ENCODE data around the gene KIF15.
A peak's percentile ranks its signal among the peaks of the same experiment; 100 is the strongest.

Gene KIF15

GRCh38 chr3:44734646-44735168 is 26.9 kb upstream of the KIF15 start:
- no peak for DNase-seq (ENCODE audit: low spot score)
- in situ Hi-C loops (cut with MboI; ENCODE audit: low pct_unique_long_range_greater_than_20kb, low sequenced_read_pairs, unreplicated experiment): no loop called here
- TF ChIP-seq CTCF (IDR thresholded peaks at IDR 0.05; ENCODE audit: extremely low read depth, insufficient read depth, missing control alignments): no peak

DNA sequence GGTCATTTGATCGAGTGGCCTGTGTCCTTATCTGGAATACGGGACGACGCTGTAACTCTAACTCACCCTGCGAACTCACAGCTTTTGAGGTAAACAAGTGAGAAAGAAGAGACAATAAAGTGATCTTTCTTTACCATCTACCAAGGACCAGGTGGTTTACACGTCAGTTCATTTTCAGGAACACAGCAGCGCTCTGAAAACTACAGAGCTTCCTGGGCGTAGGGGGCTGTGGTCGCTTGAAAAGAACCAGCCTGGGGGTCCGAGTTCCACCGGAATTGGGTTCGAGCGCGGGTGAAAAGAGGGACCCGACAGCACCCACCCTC is 532 bp upstream of the KIF15 start:
- TF ChIP-seq CTCF (IDR thresholded peaks at IDR 0.05; ENCODE audit: extremely low read depth, insufficient read depth, missing control alignments): no peak
- DNase-seq (ENCODE audit: low spot score): peak; percentile 24
- in situ Hi-C loops (cut with MboI; ENCODE audit: low pct_unique_long_range_greater_than_20kb, low sequenced_read_pairs, unreplicated experiment): no loop called here

DNA sequence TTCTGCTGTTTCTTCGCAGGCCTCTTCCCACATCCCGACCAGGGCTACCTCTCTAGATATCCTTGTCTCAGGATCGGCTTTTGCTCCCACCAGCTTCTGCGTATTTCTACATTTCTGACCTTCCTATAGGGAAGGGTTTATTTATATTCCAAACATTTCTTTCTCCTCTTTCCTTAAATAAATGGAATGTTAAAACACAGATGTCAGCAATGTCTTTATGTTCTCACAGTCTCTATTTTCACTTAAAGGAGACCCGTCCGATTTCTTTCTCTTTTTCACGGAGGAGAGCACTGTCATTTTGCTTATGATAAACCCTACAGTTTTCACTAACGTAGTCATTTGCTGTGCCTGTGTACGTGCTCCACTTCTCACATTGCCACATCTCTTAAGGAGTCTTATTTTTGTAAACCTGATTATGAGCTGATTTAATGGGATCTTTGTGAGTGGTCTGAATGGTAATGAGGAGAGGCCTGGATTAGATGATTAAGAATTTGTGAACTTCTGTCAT is 630 bp downstream of the KIF15 start:
- in situ Hi-C loops (cut with MboI; ENCODE audit: low pct_unique_long_range_greater_than_20kb, low sequenced_read_pairs, unreplicated experiment): no loop called here
- TF ChIP-seq CTCF (IDR thresholded peaks at IDR 0.05; ENCODE audit: extremely low read depth, insufficient read depth, missing control alignments): no peak
- no peak for DNase-seq (ENCODE audit: low spot score)

DNA sequence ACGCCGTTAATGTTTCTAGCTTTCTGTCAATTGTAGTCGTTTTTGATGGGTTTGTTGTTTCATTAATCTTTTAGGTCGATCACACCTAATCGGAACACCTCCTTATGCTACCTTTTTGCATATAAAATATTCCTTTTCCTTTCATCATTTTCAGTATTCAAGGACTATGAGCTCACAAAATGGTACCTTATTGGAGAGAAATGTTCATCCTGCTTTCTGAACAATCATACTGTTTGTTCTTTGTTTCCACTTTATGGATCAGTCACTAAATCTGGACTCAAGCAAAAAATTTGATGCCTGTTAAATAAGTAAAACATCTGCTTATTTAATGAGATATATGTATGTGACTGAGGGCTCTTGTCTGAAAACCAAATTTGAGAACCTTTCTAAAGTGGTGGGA is 1.1 kb downstream of the KIF15 start:
- TF ChIP-seq CTCF (IDR thresholded peaks at IDR 0.05; ENCODE audit: extremely low read depth, insufficient read depth, missing control alignments): no peak
- DNase-seq (ENCODE audit: low spot score): no peak
- in situ Hi-C loops (cut with MboI; ENCODE audit: low pct_unique_long_range_greater_than_20kb, low sequenced_read_pairs, unreplicated experiment): no loop called here

- in situ Hi-C loops (cut with MboI; ENCODE audit: low pct_unique_long_range_greater_than_20kb, low sequenced_read_pairs, unreplicated experiment): no loop called here
- no peak for DNase-seq (ENCODE audit: low spot score)
- TF ChIP-seq CTCF (IDR thresholded peaks at IDR 0.05; ENCODE audit: extremely low read depth, insufficient read depth, missing control alignments): no peak
These were observed 2.7 kb downstream of the KIF15 start for GRCh38 chr3:44764248-44764647.

DNA sequence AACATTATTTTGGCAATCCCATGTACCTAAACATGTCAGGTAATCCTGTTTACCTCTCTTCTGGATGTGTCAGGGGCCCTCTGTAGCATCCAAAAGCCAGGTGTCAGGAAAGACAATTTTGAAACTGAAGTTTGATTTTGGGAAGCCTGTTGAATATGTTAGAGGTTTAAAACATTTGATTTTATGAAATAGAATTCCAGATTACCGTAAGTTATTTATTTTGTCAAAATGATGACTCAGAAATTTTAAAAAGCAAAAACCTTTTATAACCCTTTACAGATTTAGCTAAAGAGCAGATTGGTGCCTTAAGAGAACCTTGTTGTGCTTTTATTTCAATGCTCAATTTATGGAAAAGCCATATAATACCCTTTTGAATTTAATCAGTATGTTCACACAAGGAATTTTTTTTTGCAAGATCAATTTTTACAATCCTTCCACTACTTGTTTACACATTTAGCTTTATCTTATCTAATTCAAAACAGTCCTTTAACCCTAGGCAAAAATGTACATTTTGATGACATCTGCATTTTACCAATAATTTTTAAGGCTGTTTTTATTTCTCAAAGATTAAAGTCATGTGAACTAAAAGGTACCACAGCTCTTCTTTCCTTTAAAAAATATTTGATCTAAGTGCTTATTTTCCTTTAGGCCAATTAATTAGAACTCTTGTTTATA is 10.0 kb downstream of the KIF15 start:
- TF ChIP-seq CTCF (IDR thresholded peaks at IDR 0.05; ENCODE audit: extremely low read depth, insufficient read depth, missing control alignments): no peak
- DNase-seq (ENCODE audit: low spot score): no peak
- in situ Hi-C loops (cut with MboI; ENCODE audit: low pct_unique_long_range_greater_than_20kb, low sequenced_read_pairs, unreplicated experiment): no loop called here

Data from GM13977 (cell line).